Gastrocnemius medialis (tissue), 4 donors: Measurements from ENCODE around the gene FGF22.

Experiments used
- POLR2A ChIP-seq, 2 donors: fragments of 450-650 bp; IDR thresholded peaks; one replicate each; pipeline ENCODE4 v1.6.1; 2017; ENCODE audit warnings: antibody characterized with exemption in 2 of 2, mild to moderate bottlenecking in 2 of 2, moderate library complexity in 2 of 2
- TF ChIP-seq, protein P1 (sequence below), 5 experiments: fragments of 450-650 bp in 3 of 5; fragments of 200-600 bp in 2 of 5; sonication (generic) in 2 of 5; IDR thresholded peaks in 4 of 5; conservative IDR thresholded peaks in 1 of 5; 1 replicate in 4 of 5; 2 replicates in 1 of 5; pipeline ENCODE4 v1.5.1; 2016 to 2019; ENCODE audit warnings: antibody characterized with exemption in 5 of 5, mild to moderate bottlenecking in 3 of 5, moderate library complexity in 3 of 5

DNA sequence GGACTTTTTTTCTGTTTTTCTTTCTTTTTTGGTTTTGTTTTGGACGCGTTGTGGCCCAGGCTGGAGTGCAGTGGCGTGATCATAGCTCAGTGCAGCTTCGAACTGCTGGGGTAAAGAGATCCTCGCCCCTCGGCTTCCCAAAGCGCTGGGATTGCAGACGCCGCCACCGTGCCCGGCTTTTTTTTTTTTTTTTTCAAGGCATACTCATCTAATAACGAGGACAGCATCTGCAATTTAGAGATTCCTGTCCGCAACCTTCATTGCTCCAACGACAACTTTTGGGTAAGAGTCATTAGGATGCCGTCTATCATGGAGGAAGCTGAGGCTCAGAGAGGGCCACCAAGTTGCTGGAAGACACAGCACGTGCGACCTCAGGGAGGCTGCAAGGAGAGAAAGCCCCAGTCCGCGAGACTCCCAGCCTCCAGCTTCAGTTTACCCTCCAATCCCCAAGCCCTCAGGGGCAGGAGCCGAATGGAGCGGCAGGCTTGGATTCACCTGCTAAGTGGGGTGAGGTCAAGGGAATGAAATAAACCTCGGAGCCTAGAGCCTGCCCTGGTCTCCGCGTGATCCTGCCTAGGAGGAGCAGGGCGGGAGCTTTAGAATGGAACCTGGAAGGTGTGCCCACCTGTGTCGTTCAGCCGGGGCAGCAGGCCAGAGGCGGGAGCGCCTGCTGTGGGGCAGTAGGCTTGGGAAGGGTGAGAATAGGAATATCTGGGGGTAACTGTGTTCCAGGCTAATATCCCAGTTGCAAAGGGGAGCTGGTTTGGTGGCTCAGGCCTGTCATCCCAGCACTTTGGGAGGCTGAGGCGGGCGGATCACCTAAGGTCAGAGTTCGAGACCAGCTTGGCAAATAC lies 5.7 kb upstream of the FGF22 start:
- TF ChIP-seq, protein P1, sequence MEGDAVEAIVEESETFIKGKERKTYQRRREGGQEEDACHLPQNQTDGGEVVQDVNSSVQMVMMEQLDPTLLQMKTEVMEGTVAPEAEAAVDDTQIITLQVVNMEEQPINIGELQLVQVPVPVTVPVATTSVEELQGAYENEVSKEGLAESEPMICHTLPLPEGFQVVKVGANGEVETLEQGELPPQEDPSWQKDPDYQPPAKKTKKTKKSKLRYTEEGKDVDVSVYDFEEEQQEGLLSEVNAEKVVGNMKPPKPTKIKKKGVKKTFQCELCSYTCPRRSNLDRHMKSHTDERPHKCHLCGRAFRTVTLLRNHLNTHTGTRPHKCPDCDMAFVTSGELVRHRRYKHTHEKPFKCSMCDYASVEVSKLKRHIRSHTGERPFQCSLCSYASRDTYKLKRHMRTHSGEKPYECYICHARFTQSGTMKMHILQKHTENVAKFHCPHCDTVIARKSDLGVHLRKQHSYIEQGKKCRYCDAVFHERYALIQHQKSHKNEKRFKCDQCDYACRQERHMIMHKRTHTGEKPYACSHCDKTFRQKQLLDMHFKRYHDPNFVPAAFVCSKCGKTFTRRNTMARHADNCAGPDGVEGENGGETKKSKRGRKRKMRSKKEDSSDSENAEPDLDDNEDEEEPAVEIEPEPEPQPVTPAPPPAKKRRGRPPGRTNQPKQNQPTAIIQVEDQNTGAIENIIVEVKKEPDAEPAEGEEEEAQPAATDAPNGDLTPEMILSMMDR (IDR thresholded peaks at IDR 0.05 in 4 of 5, conservative IDR thresholded peaks at IDR 0.05 in 1 of 5), result no peak
- TF ChIP-seq POLR2A (IDR thresholded peaks at IDR 0.05), result no peak
